Neural crest cell (in vitro differentiated cells): ENCODE results near the gene ADARB1. TPM values are rescaled to one million over a fixed set of nuclear protein-coding genes. Genes with fewer than 3 reads are reported as not detected.
A peak's percentile ranks its signal among the peaks of the same experiment; 100 is the strongest.

Experiments used
- DNase-seq: peaks from one replicate; pipeline ENCODE4 v3.0.0; 2021; ENCODE audit warnings: low read depth, mixed read lengths, low spot score
- H3K27ac Mint-ChIP-seq: one replicate; pipeline ENCODE4 v1.8.0; 2021; ENCODE audit warnings: mild to moderate bottlenecking, mixed read lengths; ENCODE audit not compliant: unreplicated experiment
- H3K27me3 Mint-ChIP-seq: 2 replicates; pipeline ENCODE4 v1.8.0; 2021; ENCODE audit warnings: low read depth, mild to moderate bottlenecking, mixed read lengths
- H3K36me3 Mint-ChIP-seq: 2 replicates; pipeline ENCODE4 v1.8.0; 2021; ENCODE audit warnings: low read depth, mild to moderate bottlenecking, mixed read lengths
- H3K4me1 Mint-ChIP-seq: 2 replicates; pipeline ENCODE4 v1.8.0; 2021; ENCODE audit warnings: mixed read lengths
- H3K4me3 Mint-ChIP-seq: one replicate; pipeline ENCODE4 v1.8.0; 2021; ENCODE audit warnings: mild to moderate bottlenecking, mixed read lengths
- H3K9me3 Mint-ChIP-seq: 2 replicates; pipeline ENCODE4 v1.8.0; 2021; ENCODE audit warnings: mixed read lengths
- CTCF ChIP-seq: fragments of 200-600 bp; sonication (generic); conservative IDR thresholded peaks from 2 replicates; pipeline ENCODE4 v1.5.0; 2021; ENCODE audit warnings: antibody characterized with exemption, mild to moderate bottlenecking
- total RNA-seq: library from RNA; stranded (reverse); gene quantifications from 2 replicates; pipeline ENCODE4 v1.2.1, GENCODE V29; 2021

The ADARB1 gene
- total RNA-seq, 1 donor from 2014 or later = 21.0 TPM

DNA sequence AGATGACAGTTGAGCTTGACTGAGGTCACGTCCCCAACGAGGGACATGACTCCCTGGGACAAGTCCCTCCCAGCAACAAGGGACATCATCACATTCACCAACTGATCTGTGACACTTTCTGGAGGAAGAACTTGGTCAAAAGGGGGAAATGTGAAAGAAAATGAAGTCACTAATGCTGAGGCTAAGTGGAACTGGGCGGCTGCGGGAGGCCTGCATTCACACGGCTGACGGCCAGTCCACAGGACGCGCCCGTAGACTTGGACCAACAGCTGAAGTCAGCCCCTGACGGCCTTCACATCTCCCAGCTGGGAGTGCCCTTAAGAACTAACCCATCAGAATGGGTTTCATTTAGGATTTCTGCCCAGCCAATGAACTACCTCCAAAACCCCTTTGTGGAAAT is 186.7 kb downstream of the ADARB1 start:
- Mint-ChIP-seq H3K4me1 (no peaks in the 10 kb centered on the region), H3K27me3 (no peaks in the 10 kb centered on the region), H3K27ac (no peak overlapping the region), H3K4me3 (no peak overlapping the region), H3K36me3 (peaks cover 2% of the 10 kb centered on the region), H3K9me3 (no peaks in the 10 kb centered on the region)
- TF ChIP-seq CTCF = no peak
- DNase-seq = no peak

DNA sequence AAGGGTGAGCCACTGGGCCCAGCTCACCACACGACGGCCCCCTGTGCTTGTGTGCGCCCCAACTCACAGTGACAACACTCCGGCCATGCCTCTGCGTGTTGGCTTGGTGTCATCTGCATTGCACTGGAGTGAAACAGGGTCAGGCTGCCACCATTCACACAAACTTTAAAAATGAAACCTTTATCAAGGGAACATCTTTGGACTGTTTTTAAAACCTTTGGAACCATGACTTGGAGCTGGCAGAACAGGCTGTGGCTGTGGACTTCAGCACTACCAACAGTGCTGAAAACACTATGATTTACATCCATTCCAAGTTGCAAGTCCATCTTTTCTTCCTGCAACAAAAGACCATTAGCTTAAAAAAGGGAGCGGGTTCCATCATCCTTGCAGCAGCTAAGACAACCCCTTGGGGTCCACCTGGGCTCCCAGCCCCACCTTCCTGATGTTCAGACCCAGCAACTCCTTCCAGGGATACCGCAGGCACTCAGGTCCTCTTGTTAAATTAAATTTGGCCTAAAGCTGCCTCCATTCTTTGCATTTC is 187.7 kb downstream of the ADARB1 start:
- no peak for DNase-seq
- no peak for TF ChIP-seq CTCF
- H3K27me3 Mint-ChIP-seq = no peaks in the 10 kb centered on the region
- H3K4me3 Mint-ChIP-seq = no peak overlapping the region
- no peaks in the 10 kb centered on the region for H3K9me3 Mint-ChIP-seq
- no peak overlapping the region for H3K27ac Mint-ChIP-seq
- no peaks in the 10 kb centered on the region for H3K4me1 Mint-ChIP-seq
- peaks cover 4% of the 10 kb centered on the region for H3K36me3 Mint-ChIP-seq

DNA sequence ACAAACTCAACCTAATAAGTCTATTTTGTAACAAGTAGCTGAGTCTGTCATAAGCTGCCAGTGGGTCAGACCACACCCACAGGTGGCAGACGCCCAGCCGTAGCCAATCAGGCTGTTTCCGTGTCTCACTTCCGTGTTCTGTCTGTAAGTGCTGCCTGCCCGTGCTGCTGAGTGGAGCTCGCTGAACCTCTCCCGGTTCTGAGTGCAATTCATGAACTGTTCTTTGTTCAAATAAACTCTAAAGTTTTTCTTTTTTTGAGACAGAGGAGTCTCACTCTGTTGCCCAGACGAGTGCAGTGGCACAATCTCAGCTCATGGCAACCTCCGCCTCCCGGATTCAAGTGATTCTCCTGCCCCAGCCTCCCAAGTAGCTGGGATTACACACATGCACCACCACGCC is 188.2 kb downstream of the ADARB1 start:
- Mint-ChIP-seq H3K4me1 (no peaks in the 10 kb centered on the region), H3K27ac (no peak overlapping the region), H3K27me3 (no peaks in the 10 kb centered on the region), H3K36me3 (peaks cover 9% of the 10 kb centered on the region), H3K4me3 (no peak overlapping the region), H3K9me3 (no peaks in the 10 kb centered on the region)
- DNase-seq = no peak
- TF ChIP-seq CTCF = no peak

DNA sequence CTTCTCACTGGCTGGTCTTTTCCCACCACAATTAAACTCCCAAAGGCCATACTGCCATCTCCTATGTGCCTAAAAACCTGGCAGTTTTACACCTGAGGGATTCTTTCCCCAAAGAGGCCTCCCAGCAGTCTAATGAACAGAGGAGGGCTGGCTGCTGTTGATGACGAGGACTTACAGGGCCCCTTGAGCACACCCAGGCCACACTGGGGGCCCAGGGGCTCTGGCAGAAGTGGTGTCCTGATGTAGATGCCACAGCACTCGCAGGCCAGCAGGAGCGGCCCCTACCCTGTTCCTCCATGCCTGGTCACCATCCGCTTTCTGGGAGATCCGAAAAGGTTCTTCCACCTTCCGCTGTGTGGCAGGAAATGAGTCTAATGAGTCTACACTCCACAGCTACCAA is 189.2 kb downstream of the ADARB1 start:
- H3K4me3 Mint-ChIP-seq = no peak overlapping the region
- no peak for DNase-seq
- peaks cover 13% of the 10 kb centered on the region for H3K36me3 Mint-ChIP-seq
- H3K27ac Mint-ChIP-seq = peak overlapping the region; percentile 57
- no peaks in the 10 kb centered on the region for H3K27me3 Mint-ChIP-seq
- no peaks in the 10 kb centered on the region for H3K9me3 Mint-ChIP-seq
- TF ChIP-seq CTCF = no peak
- H3K4me1 Mint-ChIP-seq = no peaks in the 10 kb centered on the region

DNA sequence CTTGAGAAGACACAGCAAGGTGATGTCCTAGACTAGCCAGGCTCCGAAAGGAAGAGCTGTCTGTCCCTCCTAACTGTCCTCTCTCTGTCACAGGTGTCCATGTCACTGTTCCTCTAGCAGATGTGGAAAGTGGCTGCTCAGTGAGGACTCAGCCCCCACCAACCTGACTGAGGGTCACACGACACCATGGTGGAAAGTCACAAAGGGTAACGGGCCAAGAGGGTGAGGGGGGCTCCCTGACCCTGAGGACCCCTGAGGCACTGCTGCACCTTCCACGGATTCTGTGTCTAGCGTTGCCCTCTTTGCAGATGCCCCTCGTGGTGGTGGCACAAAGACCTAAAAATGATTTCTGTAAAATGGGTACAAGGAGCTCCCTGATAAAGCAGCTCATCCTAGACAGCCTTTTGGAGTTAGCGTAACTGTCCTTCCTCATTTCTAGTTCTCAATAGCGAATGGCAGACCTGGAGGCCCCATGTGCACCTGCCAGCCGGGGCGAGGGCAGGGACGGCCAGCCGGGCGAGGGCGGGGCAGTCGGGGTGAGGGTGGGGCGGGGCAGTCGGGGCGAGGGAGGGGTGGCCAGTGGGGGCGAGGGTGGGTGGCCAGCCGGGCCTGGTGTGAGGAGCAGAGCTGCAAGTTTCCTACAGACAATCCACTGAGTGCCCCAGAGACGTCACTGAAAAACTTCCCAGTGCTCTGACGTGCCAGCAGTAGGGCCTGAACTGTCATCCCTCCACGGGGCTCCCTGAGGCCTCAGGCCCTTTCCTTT is 189.9 kb downstream of the ADARB1 start:
- no peak overlapping the region for H3K4me3 Mint-ChIP-seq
- no peak overlapping the region for H3K27ac Mint-ChIP-seq
- H3K36me3 Mint-ChIP-seq = peaks cover 13% of the 10 kb centered on the region
- no peak for DNase-seq
- no peaks in the 10 kb centered on the region for H3K9me3 Mint-ChIP-seq
- H3K4me1 Mint-ChIP-seq = no peaks in the 10 kb centered on the region
- TF ChIP-seq CTCF = no peak
- H3K27me3 Mint-ChIP-seq = no peaks in the 10 kb centered on the region
